Epidermal melanocyte (primary cell): ENCODE data around the gene PRX.

Source experiments
- DNase-seq: peaks from one replicate; pipeline ENCODE4 v3.0.0; 2011; ENCODE audit warnings: low spot score; ENCODE audit not compliant: insufficient read length

PRX gene

DNA sequence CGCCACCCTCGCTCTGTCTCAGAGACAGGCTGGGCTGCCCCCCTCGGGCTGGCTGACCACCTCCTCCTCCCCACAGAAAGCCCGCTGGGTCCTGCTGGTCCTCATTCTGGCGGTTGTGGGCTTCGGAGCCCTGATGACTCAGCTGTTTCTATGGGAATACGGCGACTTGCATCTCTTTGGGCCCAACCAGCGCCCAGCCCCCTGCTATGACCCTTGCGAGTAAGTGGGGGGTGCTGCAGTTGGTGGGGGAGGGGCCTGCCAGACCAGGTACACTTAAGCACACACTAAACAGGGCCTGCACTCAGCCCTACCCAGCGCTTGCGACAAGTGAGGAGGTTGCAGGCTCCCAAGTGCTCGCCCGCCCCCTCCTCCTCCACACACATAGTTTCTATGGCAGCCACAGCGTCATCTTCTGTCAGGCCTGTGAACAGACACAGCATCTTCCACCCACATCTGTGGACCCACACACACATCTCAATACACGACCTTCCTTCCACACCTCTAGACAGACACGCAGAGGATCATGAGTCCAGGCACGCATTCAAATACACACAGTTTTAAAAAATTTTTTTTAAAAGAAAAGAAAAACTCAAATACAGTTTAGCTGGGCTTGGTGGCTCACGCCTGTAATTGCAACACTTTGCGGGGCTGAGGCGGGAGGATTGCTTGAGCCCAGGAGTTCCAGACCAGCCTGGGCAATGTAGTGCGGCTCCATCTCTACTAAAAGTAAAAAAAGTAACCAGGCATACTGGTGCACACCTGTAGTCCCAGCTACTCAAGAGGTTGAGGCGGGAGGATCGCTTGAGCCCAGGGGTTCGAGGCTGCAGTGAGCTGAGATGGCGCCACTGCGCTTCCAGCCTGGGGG is 46.2 kb downstream of the PRX start:
- no peak for DNase-seq

DNA sequence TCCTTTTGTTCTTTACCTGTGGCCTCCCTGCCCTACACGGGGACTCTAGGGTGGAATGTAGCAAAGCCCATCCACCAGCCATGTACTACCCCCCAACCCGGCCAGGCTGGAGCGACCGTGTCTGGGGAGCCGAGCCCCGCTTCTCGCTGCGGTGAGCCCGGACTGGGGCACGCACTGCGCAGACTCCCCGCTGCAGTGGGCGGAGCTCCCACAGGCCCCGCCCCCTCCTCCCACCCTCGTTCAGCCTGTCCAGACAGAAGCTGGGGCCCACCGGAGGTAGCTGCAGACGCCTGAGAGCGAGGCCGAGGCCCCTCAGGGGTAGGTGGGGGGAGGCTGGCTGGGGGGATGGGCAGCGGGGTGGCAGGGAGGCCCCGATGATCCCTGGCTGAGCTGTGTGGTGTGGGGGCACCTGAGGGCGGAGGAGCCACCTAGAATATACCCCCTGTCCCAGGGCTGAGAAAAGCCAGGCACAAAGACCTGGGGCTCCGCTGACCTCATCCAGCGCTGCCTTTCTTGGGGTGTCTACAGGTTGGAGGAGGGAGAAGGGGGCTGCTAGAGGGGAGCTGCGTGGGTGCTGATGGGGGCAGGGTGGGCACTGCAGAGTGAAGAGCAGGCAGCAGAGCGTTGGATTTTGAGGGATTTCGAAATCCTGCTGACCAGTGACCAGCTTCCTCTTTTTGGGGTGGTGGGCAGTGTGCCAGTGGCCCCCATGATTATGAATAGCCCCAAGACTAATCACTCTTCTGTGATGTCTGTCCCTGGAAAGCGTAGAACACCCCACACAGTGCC is 47.4 kb downstream of the PRX start:
- peak; percentile 98 for DNase-seq

DNA sequence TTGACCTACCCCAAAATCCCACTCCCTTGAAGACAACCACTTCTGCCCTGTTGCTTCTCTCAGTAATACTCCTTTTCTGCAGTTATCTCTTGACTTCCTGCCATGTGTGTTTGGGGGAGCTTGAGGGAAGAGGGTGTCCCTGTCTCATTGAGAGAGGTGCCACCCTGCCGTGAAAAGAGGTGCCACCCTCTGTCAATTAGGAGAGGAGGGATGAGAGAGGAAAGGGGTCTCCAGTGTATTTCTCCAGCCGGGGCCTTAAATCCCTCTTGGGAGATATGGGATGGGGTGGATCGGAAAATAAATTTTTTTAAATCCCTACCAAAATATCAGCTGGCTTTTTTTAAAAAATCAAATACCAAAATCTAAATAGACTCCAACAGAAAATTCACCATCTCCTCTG is 48.2 kb downstream of the PRX start:
- DNase-seq: no peak

DNA sequence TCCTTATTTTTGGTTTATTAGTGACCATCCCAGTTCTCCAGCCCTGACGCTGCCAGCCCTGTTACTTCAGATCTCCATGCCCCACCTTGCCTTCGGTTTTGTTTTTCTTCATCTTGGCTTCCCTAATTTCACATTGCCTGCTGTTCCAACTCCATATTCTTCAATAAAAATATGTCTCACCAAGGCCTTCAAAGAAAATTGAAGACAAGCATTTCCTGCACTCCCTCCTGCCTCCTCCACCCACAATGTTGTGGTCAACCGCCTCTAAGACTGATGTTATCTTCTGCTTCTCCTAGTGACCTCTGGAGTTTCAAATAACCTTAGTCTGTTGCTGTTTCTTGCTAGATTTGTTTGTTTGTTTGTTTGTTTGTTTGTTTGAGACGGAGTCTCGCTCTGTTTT is 50.1 kb downstream of the PRX start:
- no peak for DNase-seq

DNA sequence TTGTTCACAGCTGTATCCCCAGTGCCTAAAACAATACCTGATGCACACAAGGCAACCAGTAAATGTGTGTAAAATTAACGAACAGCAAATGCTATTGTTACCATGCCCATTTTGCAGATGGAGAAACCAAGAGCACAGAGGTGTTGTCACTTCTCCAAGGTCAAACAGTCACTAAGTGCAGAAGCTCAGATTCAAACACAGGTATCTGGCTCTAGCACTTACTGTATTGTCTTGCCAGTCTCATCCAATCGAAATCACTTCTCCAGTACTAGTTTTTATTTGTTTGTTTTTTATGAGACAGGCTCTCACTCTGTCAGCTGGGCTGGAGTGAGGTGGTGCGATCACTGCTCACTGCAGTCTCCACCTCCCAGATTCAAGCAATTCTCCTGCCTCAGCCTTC is 51.0 kb downstream of the PRX start:
- DNase-seq: no peak

DNA sequence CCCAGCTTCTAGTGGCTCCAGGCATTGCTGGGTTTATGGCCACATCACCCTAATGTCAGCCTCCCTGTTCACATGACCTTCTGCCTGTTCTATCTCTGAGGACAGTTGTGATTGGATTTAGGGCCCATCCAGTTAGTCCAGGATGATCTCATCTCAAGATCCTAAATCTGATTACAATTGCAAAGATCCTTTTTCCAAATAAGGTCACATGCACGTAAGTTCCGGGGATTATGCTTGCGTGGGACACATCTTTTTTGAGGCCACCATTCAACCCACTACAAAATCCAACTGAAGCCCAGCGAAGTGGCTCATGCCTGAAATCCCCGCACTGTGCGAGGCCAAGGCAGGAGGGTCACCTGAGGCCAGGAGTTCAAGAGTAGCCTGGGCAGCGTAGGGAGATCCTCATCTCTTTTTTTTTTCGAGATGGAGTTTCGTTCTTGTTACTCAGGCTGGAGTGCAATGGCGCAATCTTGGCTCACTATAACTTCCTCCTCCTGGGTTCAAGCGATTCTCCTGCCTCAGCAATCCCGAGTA is 52.4 kb downstream of the PRX start:
- DNase-seq: no peak

DNA sequence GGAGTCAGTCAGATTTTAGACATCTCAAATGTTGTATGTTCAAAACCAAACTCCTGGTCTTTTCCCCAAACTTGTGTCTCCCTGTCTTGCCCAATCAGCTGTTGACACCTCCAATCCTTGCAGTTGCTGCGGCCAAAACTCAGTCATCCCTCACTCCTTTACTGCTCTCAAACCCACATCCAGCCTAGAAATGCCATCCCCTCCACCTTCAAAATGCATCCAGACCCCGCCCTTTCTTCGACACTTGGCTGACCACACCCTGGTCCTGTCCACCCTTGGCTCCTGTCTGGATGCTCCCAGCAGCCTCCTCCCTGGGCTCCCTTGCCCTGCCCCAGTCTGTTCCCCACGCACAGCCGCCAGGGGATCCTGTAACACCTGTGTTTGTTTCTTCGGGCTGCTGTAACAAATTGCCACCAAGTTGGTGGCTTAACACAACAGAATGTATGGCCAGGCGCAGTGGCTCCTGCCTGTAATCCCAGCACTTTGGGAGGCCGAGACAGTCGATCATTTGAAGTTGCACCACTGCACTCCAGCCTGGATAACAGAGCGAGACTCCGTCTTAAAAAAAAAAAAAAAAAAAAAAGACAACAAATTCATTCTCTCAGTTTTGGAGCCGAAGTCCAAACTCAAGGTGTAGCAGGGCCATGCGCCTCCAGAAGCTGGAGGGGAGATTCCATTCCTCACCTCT is 53.0 kb downstream of the PRX start:
- DNase-seq: no peak

DNA sequence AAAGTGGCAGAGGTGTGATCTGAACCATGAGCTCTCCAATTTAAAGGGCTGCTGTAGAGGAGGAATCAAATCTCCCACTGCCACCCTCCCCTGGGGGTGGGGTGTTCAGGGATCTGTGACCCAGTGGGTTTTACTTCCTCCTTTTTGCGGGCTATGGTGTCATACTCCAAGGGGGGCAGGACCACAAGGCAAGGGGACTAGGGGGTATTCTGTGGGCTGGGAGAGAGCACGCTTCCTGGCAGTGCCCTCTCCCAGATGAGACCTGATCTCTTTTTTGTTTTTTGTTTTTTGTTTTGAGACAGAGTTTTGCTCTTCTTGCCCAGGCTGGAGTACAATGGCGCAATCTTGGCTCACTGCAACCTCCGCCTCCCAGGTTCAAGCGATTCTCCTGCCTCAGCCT is 54.4 kb downstream of the PRX start:
- no peak for DNase-seq

DNA sequence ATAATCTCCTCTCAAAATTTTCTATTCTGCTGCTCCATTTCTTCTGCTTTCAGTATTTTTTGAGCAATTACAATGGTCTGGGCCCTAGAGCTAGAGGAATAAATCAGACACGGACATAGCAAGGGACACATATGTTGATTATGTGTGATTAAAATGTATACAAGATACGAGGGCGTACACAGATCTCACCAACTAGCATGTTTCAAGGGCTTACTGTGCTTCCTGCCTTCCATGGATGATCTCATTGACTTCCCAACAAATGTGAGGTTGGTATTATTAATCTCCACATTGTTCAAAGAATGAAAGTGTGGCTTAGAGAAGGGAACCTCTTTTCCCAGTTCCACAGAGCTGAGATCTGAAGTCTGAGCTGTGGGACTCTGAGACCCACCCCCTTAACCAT is 55.5 kb downstream of the PRX start:
- DNase-seq: no peak

DNA sequence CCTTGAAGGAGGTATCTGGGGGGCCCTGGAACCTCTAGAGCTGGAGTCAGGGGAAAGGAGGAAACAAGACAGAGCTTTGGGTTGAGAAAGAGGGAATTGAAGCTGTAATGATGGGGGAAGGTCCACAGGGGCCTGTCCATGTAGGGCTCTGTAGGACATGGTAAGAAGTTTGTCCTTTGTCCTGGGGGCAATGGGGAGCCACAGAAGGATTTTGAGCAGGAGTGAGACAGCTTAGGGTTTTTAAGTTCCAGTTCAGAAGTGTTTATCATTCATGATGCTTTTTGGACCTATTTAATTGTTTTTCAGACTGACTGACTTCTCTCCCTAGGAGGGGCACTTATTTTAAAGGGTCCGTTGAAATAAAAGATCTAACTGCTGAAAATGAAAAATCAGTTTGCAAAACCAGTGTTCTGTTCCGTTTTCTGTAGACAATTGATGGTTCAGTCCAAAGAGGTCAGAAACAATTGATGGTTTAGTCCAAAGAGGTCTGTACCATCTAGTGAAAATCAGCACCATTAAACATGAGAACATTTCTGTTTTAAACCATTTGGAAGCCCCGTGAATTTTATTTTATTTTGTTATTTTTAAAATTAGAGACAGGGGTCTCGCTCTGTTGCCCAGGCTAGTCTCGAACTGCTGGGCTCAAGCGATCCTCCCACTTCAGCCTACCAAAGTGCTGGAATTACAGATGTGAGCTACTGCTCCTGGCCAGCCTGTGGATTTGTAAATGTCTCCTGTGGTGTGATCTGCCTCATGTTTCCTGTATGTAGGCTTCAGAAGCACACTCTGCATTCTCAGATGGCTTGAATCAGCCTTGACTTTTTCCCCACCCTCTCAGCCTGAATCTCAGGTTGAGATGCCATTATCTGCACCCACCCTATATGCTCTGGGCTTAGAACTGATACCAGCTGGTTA is 56.2 kb downstream of the PRX start:
- DNase-seq: no peak

DNA sequence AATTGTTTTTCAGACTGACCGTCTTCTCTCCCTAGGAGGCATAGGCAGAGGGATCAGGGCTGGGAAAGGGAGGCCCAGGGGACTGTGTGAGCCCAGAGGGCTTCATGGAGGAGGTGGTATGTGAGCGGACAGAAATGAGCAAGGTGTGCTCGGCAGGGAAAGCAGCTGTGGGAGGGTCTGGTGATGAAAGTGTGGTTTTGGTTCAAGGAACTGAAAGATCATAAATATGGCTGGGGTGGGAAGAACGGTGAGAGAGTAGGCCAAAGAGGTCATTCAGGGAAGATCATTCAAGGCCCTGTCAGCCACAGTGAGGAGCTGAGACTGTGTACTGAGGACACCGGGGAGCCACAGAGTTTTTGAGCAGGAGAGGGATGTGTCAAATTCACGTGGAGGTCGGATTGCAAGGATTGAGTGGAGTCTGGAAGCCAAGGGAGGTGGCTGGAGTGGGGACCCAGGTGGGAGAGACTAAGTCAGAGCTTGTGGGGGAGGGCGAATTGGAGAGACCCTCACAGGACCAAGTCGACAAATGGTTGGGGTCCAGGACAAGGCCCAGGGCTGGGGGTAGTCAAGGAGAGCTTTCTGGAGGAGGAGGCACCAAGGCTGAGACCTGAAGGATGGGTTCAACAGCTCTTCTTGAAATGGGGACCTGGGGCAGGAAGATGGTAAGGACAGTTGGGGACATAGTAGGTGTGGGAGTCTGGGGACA is 57.0 kb downstream of the PRX start:
- no peak for DNase-seq

DNA sequence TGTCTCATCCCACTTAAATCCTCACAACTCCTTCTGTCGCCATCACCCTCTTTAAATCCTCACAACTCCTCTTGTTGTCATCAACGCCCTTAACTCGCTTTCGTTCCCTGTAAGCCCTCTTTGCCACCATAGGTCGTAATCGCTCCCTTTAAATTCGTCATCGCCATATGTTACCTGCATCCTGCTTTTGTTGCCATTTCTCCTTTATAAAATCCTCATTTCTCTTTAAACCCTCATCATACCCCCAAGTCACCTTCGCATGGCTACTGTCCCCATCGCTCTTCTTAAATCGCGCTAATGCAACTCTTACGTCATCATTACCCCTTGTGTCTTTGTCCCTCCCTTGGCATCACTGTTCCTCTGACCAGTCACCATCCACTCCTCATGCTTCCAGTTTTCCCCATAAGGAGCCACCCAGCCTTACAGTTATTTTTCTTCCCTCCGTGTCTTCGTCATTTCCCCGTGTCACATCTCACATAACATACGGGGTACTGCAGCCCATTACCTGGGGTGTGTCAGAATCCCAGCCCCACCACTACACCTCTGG is 64.1 kb downstream of the PRX start:
- DNase-seq: no peak

DNA sequence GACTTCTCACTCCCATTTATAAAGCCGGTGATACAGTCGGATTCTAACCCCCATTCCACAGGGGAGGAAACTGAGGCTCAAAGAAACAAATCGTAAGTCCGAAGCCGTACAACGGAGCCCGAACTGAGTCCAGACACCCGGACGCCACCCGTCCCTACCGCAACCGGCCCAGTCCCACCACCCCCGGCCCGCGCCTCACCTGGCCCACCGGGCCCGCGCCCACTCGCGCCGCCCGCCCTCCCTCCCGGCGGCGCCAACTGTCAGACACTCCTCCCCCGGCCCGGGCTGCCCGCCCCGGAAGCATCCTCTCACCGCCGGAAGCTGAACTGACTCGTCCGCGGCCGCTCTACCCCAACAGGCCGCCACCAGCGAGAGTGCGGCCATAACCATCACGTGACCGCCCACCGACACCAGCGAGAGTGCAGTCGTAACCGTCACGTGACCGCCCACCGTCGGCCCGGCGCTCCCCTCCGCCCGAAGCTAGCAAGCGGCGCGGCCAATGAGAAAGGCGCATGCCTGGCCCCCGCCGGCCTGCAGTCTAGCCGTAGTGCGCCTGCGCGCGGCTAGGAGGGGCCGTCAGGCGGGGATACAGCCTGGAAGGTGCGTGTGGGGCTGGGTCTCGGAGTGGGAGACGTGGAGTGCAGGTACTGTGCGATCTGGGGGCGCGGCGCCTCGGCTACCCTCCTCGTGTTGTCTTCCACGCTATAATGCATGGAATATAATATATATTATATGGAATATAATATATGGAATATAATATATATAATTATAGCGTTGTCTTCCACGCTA is 64.9 kb downstream of the PRX start, which contains the start of the genes C19orf47 and PLD3:
C19orf47 (minus strand) TSS at position 273 of the 789 bp plus-strand sequence. CDS start 6,540 bp downstream, outside the sequence.
PLD3 (plus strand) TSS at position 571 of the 789 bp plus-strand sequence. CDS start 17,789 bp downstream, outside the sequence.
- DNase-seq: peak; percentile 100

DNA sequence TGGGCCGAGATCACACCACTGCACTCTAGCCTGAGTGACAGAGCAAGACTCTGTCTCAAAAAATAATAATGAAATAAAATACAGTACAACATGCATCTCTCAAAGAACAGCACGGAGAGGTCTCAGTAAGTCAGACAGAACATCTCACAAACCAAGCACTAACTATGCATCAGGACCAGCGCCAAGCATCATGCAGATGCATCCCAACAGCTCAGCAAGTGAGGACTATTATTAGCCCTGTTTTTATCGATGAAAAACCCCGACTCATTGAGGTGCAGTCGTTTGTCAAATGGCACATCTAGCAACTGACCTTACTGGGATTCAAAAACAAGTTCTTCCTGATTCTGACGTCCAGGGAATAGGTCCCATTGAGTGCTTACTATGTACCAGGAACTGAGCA is 68.8 kb downstream of the PRX start:
- no peak for DNase-seq
